Esophagus squamous epithelium (tissue), 5 donors: Measurements from ENCODE around the gene ACCS. TPM values are rescaled to one million over a fixed set of nuclear protein-coding genes. Genes with fewer than 3 reads are reported as not detected.

Source experiments
- DNase-seq: peaks from one replicate; lab custom pipeline; 2025; lab: John Stamatoyannopoulos, UW
- H3K27ac ChIP-seq, 4 donors: fragments of 200-600 bp; sonication (generic); one replicate each; pipeline ENCODE4 v1.5.1; 2016 to 2019; ENCODE audit warnings: mild to moderate bottlenecking in 1 of 4
- H3K27me3 ChIP-seq, 4 donors: fragments of 200-600 bp; sonication (generic); 1 replicate in 3 of 4; 2 replicates in 1 of 4; pipeline versions ENCODE4 v1.5.1 to v1.6.0; 2017 to 2021; ENCODE audit warnings: antibody characterized with exemption in 1 of 4
- H3K36me3 ChIP-seq, 3 donors: fragments of 200-600 bp; sonication (generic); one replicate each; pipeline ENCODE4 v1.5.1; 2016 to 2019
- H3K4me1 ChIP-seq, 3 donors: fragments of 200-600 bp; sonication (generic); one replicate each; pipeline ENCODE4 v1.5.1; 2017 to 2019
- H3K4me3 ChIP-seq, 4 donors: fragments of 200-600 bp; sonication (generic); 1 replicate in 3 of 4; 2 replicates in 1 of 4; pipeline ENCODE4 v1.5.1; 2016 to 2019; ENCODE audit warnings: mild to moderate bottlenecking in 2 of 4, moderate library complexity in 1 of 4
- H3K9me3 ChIP-seq, 3 donors: fragments of 200-600 bp; sonication (generic); one replicate each; pipeline ENCODE4 v1.5.1; 2016 to 2019
- POLR2A ChIP-seq, 4 donors: fragments of 450-650 bp; IDR thresholded peaks; one replicate each; pipeline ENCODE4 v1.6.1; 2017; ENCODE audit warnings: antibody characterized with exemption in 4 of 4, mild to moderate bottlenecking in 4 of 4, moderate library complexity in 3 of 4
- WGBS, 2 donors: methylation state at CpG; one replicate each; pipeline ENCODE4 v1.1.5; 2018; 5-methylcytosine and 5-hydroxymethylcytosine counted together
- intact Hi-C: fragments of 100-400 bp; cut with DNase I; formaldehyde crosslinking; loops from one replicate; pipeline ENCODE4 v1.15.0; 2022
- total RNA-seq, 4 donors: library from RNA; depleted of rRNA; stranded (reverse); fragments of >200 nt; gene quantifications; one replicate each; pipeline ENCODE4 v1.1.0, GENCODE V29; 2016
- TF ChIP-seq, protein P1 (sequence below), 6 experiments: fragments of 450-650 bp in 4 of 6; fragments of 200-600 bp in 2 of 6; sonication (generic) in 2 of 6; IDR thresholded peaks; one replicate each; pipeline ENCODE4 v1.5.1; 2016 to 2019; ENCODE audit warnings: antibody characterized with exemption in 6 of 6, mild to moderate bottlenecking in 4 of 6, moderate library complexity in 4 of 6
- donor health status: DM: yes; HTN: yes; CAD: no.

The ACCS gene, protein sequence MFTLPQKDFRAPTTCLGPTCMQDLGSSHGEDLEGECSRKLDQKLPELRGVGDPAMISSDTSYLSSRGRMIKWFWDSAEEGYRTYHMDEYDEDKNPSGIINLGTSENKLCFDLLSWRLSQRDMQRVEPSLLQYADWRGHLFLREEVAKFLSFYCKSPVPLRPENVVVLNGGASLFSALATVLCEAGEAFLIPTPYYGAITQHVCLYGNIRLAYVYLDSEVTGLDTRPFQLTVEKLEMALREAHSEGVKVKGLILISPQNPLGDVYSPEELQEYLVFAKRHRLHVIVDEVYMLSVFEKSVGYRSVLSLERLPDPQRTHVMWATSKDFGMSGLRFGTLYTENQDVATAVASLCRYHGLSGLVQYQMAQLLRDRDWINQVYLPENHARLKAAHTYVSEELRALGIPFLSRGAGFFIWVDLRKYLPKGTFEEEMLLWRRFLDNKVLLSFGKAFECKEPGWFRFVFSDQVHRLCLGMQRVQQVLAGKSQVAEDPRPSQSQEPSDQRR
- 10 to 100 TPM in 1 of 4 donors, 1 to 10 TPM in 3; 3.4 to 22.1 (median 4.9) TPM for total RNA-seq

DNA sequence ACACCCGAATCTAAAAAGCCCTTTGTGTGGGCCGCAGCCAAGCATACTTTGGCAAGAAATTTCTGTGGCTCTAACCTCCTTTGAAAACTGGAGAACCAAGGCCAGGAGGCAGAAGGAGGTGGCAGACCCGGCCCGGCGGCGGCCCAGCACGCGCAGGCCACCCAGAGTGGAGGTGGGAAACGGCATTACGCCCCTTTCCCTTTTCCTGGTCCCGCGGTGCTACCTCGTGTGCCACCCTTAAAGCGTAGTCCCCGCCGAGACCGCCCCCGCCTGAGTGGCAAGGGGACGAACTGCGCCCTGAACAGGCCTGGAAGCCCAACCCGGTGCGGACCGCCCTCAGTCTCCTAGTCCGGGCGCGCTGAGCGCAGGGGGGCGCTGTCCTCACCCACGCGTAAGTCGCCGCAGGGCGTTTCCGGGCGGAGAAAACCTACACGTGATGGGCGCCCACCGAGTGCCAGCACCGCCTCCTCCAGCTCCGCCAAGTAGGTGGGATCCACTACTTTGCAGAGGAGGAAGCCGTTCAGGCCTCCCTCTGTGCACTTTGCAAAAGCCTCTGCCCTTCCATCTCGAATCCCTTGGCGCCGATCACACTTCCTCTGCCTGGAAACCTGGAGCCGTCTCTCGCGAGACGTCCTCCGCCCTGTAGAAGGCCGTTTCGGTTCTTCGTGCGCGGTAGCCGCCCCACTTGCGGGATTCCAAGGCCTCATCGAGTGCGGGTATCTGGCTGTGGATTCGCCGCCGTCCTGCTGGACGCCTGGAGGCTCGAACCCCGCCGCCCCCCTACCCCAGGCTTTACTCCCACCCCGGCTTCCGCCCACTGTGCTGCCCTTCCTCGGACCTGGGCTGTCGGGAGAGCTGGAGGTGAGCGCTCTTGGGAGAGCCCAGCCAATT is at the start of gene ACCS:
Gene ACCS, plus strand, starts transcription at position 430 of the 891 bp plus-strand sequence. CDS start 1,358 bp downstream, outside the sequence.
- peak in 2 of 4 donors; percentile 45 to 59 for TF ChIP-seq POLR2A (IDR thresholded peaks at IDR 0.05)
- TF ChIP-seq, protein P1, sequence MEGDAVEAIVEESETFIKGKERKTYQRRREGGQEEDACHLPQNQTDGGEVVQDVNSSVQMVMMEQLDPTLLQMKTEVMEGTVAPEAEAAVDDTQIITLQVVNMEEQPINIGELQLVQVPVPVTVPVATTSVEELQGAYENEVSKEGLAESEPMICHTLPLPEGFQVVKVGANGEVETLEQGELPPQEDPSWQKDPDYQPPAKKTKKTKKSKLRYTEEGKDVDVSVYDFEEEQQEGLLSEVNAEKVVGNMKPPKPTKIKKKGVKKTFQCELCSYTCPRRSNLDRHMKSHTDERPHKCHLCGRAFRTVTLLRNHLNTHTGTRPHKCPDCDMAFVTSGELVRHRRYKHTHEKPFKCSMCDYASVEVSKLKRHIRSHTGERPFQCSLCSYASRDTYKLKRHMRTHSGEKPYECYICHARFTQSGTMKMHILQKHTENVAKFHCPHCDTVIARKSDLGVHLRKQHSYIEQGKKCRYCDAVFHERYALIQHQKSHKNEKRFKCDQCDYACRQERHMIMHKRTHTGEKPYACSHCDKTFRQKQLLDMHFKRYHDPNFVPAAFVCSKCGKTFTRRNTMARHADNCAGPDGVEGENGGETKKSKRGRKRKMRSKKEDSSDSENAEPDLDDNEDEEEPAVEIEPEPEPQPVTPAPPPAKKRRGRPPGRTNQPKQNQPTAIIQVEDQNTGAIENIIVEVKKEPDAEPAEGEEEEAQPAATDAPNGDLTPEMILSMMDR (IDR thresholded peaks at IDR 0.05) = peak; percentile 75 to 93 (median 82)
- H3K9me3 ChIP-seq = no peaks in the 10 kb centered on the region
- H3K4me3 ChIP-seq = peak within 1 kb of the TSS; percentile 63 to 92 (median 81)
- peaks cover 0 to 25% (median 9%) of the 10 kb centered on the region in 3 donors for H3K4me1 ChIP-seq
- peak within 1 kb of the TSS; percentile 88 to 96 (median 90) for H3K27ac ChIP-seq
- intact Hi-C loops = no loop called here
- 0 to 2% methylated on average over 2 to 27 of the region's 70 CpGs for WGBS, 2 donors
- peak; percentile 83 for DNase-seq
- H3K27me3 ChIP-seq = no peaks in the 10 kb centered on the region
- peaks cover 0 to 8% (median 0%) of the 10 kb centered on the region in 3 donors for H3K36me3 ChIP-seq

DNA sequence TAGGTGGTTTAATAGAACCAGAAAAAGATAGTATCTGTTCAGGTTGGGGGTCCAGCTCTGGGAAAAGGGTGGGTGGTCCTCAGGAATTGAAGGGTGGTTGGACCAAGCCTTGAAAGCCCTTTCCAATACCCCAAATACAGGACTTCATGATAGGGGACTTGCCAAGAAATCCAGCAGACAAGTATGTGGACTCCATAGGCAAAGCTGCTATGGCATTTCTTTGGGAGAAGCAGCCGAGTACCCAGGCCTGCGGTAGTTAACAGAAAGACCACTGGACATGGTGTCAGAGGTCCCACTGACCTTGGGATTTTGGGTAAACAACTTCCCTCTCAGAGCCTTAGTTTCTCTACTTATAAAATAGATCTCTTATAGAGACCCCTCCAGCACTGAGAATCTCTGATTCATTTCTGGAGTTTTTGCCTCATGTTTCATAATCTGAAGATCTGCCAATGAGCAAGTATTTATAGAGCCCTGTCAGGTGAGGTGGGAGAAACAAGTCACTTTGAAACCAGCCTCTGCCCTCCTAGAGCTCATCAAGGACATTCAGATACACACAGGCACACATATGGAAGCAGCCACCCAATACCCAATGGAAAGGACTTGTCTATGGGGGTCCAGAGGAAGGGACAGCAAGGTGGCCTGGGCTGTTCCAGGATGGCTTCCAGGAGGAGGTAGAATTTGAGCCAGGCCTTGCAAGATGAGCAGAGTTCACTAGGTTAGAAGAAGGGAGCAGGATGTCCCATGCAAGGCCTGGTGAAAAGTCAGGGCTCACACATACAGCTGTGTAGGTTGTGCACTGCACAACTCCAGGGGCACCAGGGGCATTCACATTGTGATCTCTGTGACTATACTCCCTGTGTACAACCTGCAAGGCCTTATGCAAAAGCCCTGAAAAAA is 49.3 kb upstream of the ACCS start:
- H3K4me3 ChIP-seq = no peak overlapping the region
- TF ChIP-seq, protein P1 (IDR thresholded peaks at IDR 0.05) = no peak
- TF ChIP-seq POLR2A (IDR thresholded peaks at IDR 0.05) = no peak
- intact Hi-C loops = no loop called here
- 89 to 100% methylated on average over 2 of the region's 2 CpGs for WGBS, 2 donors
- DNase-seq = no peak
- no peaks in the 10 kb centered on the region for H3K9me3 ChIP-seq
- peaks cover 0 to 14% (median 0%) of the 10 kb centered on the region in 3 donors for H3K4me1 ChIP-seq
- H3K36me3 ChIP-seq = no peaks in the 10 kb centered on the region
- no peaks in the 10 kb centered on the region for H3K27me3 ChIP-seq
- peak overlapping the region in 3 of 4 donors; percentile 1 to 44 (median 33) for H3K27ac ChIP-seq

DNA sequence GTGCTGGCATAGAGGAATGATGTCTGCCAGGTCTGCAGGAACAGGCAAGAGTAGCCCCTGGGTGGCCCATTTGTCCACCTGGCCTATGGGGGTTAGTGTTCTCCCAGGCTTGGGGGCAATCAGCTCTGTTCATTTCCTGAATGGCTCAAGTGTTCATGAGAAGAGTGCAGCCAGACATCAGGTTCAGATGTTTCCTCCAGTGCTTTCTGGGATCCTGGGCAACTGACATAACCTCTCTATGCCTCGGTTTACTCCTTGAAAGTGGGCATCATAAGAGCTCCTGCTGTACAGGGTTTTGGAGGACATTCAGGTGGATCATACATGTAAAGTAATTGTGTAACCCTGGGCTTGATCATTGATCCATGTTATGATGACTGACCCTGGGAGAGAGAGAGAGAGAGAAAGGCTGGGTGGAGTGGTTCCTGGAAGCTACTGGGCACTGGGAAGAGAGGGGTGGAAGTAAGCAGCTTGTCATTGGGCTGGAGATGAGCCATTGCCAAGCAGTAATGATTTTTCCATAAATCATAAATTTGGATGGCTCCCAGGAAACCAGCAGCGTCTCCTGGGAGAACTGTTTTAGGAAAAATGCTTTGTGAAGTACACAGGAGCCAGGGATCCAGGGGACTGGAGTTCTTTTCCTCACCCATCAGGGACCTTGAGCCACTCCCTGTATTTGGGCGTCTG is 48.5 kb upstream of the ACCS start:
- no peak for DNase-seq
- H3K4me3 ChIP-seq = no peak overlapping the region
- no peaks in the 10 kb centered on the region for H3K36me3 ChIP-seq
- TF ChIP-seq, protein P1 (IDR thresholded peaks at IDR 0.05) = no peak
- no peak for TF ChIP-seq POLR2A (IDR thresholded peaks at IDR 0.05)
- H3K9me3 ChIP-seq = no peaks in the 10 kb centered on the region
- H3K27me3 ChIP-seq = no peaks in the 10 kb centered on the region
- 26 to 37% methylated on average over 2 to 3 of the region's 3 CpGs for WGBS, 2 donors
- intact Hi-C loops = no loop called here
- peaks cover 0 to 14% (median 0%) of the 10 kb centered on the region in 3 donors for H3K4me1 ChIP-seq
- peak overlapping the region in 3 of 4 donors; percentile 14 to 55 (median 38) for H3K27ac ChIP-seq

DNA sequence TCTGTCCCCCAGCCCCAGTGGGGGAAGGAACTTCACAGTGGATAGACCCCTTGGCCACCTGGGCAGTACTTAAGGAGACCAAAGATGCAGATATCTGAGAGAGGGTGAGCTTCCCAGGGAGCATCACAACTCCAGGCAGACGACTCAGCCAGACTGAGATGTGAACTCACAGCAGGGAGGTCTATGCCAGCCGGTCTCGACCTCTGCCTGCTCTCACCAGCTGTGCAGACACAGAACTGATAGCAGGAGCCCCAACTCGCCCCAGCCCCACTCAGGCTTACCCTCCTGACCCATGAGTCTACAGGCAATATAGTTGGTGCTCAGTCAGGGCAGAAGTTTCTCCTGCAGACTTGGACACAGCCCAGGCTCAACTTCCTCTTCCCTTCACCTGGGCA is 47.9 kb upstream of the ACCS start:
- no peak for DNase-seq
- peaks cover 0 to 14% (median 0%) of the 10 kb centered on the region in 3 donors for H3K4me1 ChIP-seq
- intact Hi-C loops = no loop called here
- WGBS, 2 donors = 14 to 20% methylated on average over 2 to 4 of the region's 4 CpGs
- H3K27ac ChIP-seq = peak overlapping the region in 3 of 4 donors; percentile 14 to 55 (median 38)
- H3K27me3 ChIP-seq = no peaks in the 10 kb centered on the region
- no peak overlapping the region for H3K4me3 ChIP-seq
- no peaks in the 10 kb centered on the region for H3K36me3 ChIP-seq
- no peak for TF ChIP-seq POLR2A (IDR thresholded peaks at IDR 0.05)
- TF ChIP-seq, protein P1 (IDR thresholded peaks at IDR 0.05) = no peak
- no peaks in the 10 kb centered on the region for H3K9me3 ChIP-seq
